ENCODE measurements around the gene FABP1.

Gene FABP1

DNA sequence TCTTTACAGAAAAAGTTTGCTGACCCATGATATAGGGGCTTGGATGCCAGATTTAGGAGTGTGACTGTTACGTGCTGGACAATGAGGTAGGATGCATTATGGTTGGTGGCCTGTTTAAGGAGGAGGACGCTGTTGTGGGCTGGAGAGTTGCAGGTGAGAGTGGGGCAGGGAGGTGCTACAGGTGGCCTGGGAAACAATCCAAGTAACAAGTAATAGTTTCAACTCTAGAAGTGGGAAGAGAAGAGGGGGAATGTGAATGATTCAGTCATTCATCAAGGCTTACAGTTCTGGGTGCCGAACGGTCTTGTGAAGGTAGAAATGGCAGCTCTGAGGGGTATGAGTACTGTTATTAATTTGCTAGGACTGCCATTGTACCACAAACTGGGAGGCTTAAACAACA is 6.2 kb downstream of the FABP1 start:
- no peak for TF ChIP-seq EZH2 (optimal IDR thresholded peaks at IDR 0.05; ENCODE audit: low read depth, low read length)
- TF ChIP-seq, protein P1, sequence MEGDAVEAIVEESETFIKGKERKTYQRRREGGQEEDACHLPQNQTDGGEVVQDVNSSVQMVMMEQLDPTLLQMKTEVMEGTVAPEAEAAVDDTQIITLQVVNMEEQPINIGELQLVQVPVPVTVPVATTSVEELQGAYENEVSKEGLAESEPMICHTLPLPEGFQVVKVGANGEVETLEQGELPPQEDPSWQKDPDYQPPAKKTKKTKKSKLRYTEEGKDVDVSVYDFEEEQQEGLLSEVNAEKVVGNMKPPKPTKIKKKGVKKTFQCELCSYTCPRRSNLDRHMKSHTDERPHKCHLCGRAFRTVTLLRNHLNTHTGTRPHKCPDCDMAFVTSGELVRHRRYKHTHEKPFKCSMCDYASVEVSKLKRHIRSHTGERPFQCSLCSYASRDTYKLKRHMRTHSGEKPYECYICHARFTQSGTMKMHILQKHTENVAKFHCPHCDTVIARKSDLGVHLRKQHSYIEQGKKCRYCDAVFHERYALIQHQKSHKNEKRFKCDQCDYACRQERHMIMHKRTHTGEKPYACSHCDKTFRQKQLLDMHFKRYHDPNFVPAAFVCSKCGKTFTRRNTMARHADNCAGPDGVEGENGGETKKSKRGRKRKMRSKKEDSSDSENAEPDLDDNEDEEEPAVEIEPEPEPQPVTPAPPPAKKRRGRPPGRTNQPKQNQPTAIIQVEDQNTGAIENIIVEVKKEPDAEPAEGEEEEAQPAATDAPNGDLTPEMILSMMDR (IDR thresholded peaks at IDR 0.05; ENCODE audit: low read length): no peak
- Histone ChIP-seq H3F3A (ENCODE audit: insufficient read depth, low read length) (no peaks in the 10 kb centered on the region), H3K9ac (ENCODE audit: low read length) (no peak overlapping the region), H3K9me3 (replicated peaks; ENCODE audit: insufficient read depth, low read length) (no peaks in the 10 kb centered on the region), H3K9me2 (replicated peaks; ENCODE audit: insufficient read depth, low read length) (no peaks in the 10 kb centered on the region), H3K27ac (ENCODE audit: low read length) (no peak overlapping the region), H4K20me1 (ENCODE audit: insufficient read depth, low read length) (no peaks in the 10 kb centered on the region), H3K4me1 (ENCODE audit: low read length) (no peaks in the 10 kb centered on the region), H3K36me3 (replicated peaks; ENCODE audit: insufficient read depth, low read length) (no peaks in the 10 kb centered on the region), H2AFZ (ENCODE audit: low read length) (no peak overlapping the region), H3K27me3 (replicated peaks; ENCODE audit: insufficient read depth, low read length) (no peaks in the 10 kb centered on the region), H3K4me2 (ENCODE audit: low read depth, low read length) (no peak overlapping the region), H3K79me2 (ENCODE audit: low read length) (no peaks in the 10 kb centered on the region), H3K4me3 (ENCODE audit: low read length) (no peak overlapping the region)
- no peak for DNase-seq

DNA sequence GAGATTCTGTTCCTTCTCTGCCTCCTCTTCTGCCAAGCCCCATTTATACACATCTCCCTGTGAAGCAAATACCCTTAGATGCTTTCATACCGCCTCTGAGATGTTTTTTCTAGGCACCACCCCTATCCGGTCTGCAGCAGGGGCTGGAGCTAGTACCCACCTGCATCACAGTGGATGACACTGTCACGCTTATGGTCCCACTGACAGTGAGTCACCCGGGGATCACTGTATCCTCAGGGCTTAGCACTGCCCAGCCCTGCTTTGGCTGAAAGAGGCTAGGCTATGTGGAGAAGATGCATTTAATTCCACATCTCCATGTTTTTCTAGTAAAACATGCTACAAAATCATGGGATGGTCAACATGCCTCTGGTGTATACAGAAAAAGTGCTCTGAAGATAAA is 9.9 kb downstream of the FABP1 start:
- no peaks in the 10 kb centered on the region for H3K79me2 ChIP-seq (ENCODE audit: low read length)

DNA sequence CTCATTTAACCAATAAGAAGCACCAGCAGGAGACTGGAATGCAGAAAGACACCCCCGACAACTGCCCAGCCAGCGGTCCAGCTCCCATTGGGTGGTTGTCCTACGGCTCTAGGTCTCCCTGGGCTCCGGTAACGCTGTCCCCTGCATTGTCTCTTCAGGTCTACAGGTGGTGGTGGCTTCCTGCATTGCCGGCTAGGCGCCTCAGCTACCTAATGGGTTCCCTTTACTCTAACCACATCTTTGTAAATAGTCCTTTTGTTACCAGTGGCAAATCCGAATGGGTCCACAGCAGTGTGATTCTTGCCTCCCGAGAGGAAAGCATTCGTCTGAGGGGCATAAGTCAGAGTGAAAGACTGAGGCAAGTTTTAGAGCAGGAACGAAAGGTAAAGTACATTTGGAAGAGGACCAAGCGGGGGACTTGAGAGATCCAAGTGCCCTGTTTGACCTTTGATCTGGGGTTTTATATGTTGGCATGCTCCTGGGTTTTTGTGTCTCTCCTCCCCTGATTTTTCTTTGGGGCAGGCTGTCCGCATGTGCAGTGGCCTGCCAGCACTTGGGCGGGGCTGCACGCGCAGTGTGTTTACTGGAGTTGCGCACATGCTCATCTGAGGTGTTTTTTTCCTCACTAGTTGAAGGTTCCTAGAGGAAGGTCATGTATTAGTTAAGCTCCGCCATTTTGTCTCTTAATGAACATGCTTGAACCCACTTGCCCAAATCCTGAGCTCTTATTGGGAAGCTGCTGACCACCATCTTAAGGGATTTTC is 11.0 kb downstream of the FABP1 start:
- DNase-seq: no peak
- Histone ChIP-seq H4K20me1 (ENCODE audit: insufficient read depth, low read length) (no peaks in the 10 kb centered on the region), H3K9me3 (replicated peaks; ENCODE audit: insufficient read depth, low read length) (no peaks in the 10 kb centered on the region), H3K9ac (ENCODE audit: low read length) (no peak overlapping the region), H3K9me2 (replicated peaks; ENCODE audit: insufficient read depth, low read length) (no peaks in the 10 kb centered on the region), H3K4me2 (ENCODE audit: low read depth, low read length) (no peak overlapping the region), H3K27ac (ENCODE audit: low read length) (no peak overlapping the region), H3K27me3 (replicated peaks; ENCODE audit: insufficient read depth, low read length) (no peaks in the 10 kb centered on the region), H3K4me3 (ENCODE audit: low read length) (no peak overlapping the region), H3K79me2 (ENCODE audit: low read length) (no peaks in the 10 kb centered on the region), H3K4me1 (ENCODE audit: low read length) (peaks cover 6% of the 10 kb centered on the region), H3F3A (ENCODE audit: insufficient read depth, low read length) (no peaks in the 10 kb centered on the region), H3K36me3 (replicated peaks; ENCODE audit: insufficient read depth, low read length) (no peaks in the 10 kb centered on the region), H2AFZ (ENCODE audit: low read length) (no peak overlapping the region)
- TF ChIP-seq, protein P1 (IDR thresholded peaks at IDR 0.05; ENCODE audit: low read length): no peak
- TF ChIP-seq EZH2 (optimal IDR thresholded peaks at IDR 0.05; ENCODE audit: low read depth, low read length) (no peak), EZH2phosphoT487 (IDR thresholded peaks at IDR 0.05; ENCODE audit: low read length) (no peak)

More for the DNA sequence above, 9.9 kb downstream of the FABP1 start:
- Histone ChIP-seq H3K4me1 (ENCODE audit: low read length) (no peaks in the 10 kb centered on the region), H3F3A (ENCODE audit: insufficient read depth, low read length) (no peaks in the 10 kb centered on the region), H2AFZ (ENCODE audit: low read length) (no peak overlapping the region), H3K9ac (ENCODE audit: low read length) (no peak overlapping the region), H3K4me3 (ENCODE audit: low read length) (no peak overlapping the region), H3K4me2 (ENCODE audit: low read depth, low read length) (no peak overlapping the region), H3K27me3 (replicated peaks; ENCODE audit: insufficient read depth, low read length) (no peaks in the 10 kb centered on the region), H3K9me3 (replicated peaks; ENCODE audit: insufficient read depth, low read length) (no peaks in the 10 kb centered on the region), H3K9me2 (replicated peaks; ENCODE audit: insufficient read depth, low read length) (no peaks in the 10 kb centered on the region), H3K36me3 (replicated peaks; ENCODE audit: insufficient read depth, low read length) (no peaks in the 10 kb centered on the region), H4K20me1 (ENCODE audit: insufficient read depth, low read length) (no peaks in the 10 kb centered on the region), H3K27ac (ENCODE audit: low read length) (no peak overlapping the region)
- TF ChIP-seq EZH2phosphoT487 (IDR thresholded peaks at IDR 0.05; ENCODE audit: low read length) (no peak), EZH2 (optimal IDR thresholded peaks at IDR 0.05; ENCODE audit: low read depth, low read length) (no peak)
- TF ChIP-seq, protein P1 (IDR thresholded peaks at IDR 0.05; ENCODE audit: low read length): no peak
- DNase-seq: no peak

Measured in MM.1S (cell line).